Activated CD8-positive, alpha-beta memory T cell treated with anti-CD3 and anti-CD28 coated beads, Interleukin-2, amount 10 ng/mL, durations not matched to agents 7 days and 5 days (primary cell): ENCODE measurements around the gene TRIM67. TPM values are rescaled to one million over a fixed set of nuclear protein-coding genes. Genes with fewer than 3 reads are reported as not detected.

Experiments
- ATAC-seq: fragments of 150-1000 bp; cut with Tn5 transposase; one replicate; pipeline ENCODE4 v1.10.0; 2021; ENCODE audit warnings: moderate library complexity
- CTCF ChIA-PET: fragments of 350-600 bp; sonication (Branson Sonifier 250); formaldehyde crosslinking; loops from one replicate; lab custom pipeline; 2021; ENCODE audit warnings: antibody characterized with exemption; lab: Charles Lee
- DNase-seq: peaks from one replicate; pipeline ENCODE4 v3.0.0-alpha.2; 2020
- H3K27ac Mint-ChIP-seq: one replicate; pipeline ENCODE4 v1.8.0; 2021; ENCODE audit warnings: mild to moderate bottlenecking, mixed read lengths
- H3K27me3 Mint-ChIP-seq: one replicate; pipeline ENCODE4 v1.8.0; 2021; ENCODE audit warnings: mixed read lengths
- H3K36me3 Mint-ChIP-seq: one replicate; pipeline ENCODE4 v1.8.0; 2021; ENCODE audit warnings: mild to moderate bottlenecking, mixed read lengths
- H3K4me1 Mint-ChIP-seq: one replicate; pipeline ENCODE4 v1.8.0; 2021; ENCODE audit warnings: mixed read lengths
- H3K4me3 Mint-ChIP-seq: one replicate; pipeline ENCODE4 v1.8.0; 2021; ENCODE audit warnings: mild to moderate bottlenecking, moderate library complexity, mixed read lengths
- H3K9me3 Mint-ChIP-seq: one replicate; pipeline ENCODE4 v1.8.0; 2022; ENCODE audit warnings: low read depth, mixed read lengths
- total RNA-seq, 2 experiments: library from RNA; stranded (reverse); gene quantifications; one replicate each; pipeline ENCODE4 v1.2.3, GENCODE V29; 2021

The TRIM67 gene
- total RNA-seq, 2 experiments from 2014 or later, result not detected

- Mint-ChIP-seq H3K9me3 (no peaks in the 10 kb centered on the region), H3K4me3 (no peak overlapping the region), H3K27ac (no peak overlapping the region), H3K36me3 (no peaks in the 10 kb centered on the region), H3K27me3 (peaks cover 55% of the 10 kb centered on the region), H3K4me1 (no peaks in the 10 kb centered on the region)
- DNase-seq (no peak), ATAC-seq (no peak)
- CTCF ChIA-PET, result interaction anchor here (1.4 kb wide), 1 partner anchor 9 kb away, joined by 4 read pairs; no protein-coding TSS in a partner anchor
These were observed 20.5 kb downstream of the TRIM67 start for GRCh38 chr1:231182317-231182716.

- CTCF ChIA-PET, result no interaction called here
- no peak overlapping the region for H3K4me3 Mint-ChIP-seq
- no peaks in the 10 kb centered on the region for H3K36me3 Mint-ChIP-seq
- no peak overlapping the region for H3K27ac Mint-ChIP-seq
- H3K27me3 Mint-ChIP-seq, result peaks cover 55% of the 10 kb centered on the region
- no peaks in the 10 kb centered on the region for H3K9me3 Mint-ChIP-seq
- no peak for DNase-seq
- H3K4me1 Mint-ChIP-seq, result no peaks in the 10 kb centered on the region
- no peak for ATAC-seq
These were observed 22.1 kb downstream of the TRIM67 start for GRCh38 chr1:231183639-231184590.

- CTCF ChIA-PET, result no interaction called here
These were observed 23.0 kb downstream of the TRIM67 start for GRCh38 chr1:231184891-231185290.

GRCh38 chr1:231185391-231185790, 23.5 kb downstream of the TRIM67 start:
- no peak overlapping the region for H3K4me3 Mint-ChIP-seq

More at GRCh38 chr1:231184891-231185290, 23.0 kb downstream of the TRIM67 start:
- no peak overlapping the region for H3K27ac Mint-ChIP-seq
- H3K9me3 Mint-ChIP-seq, result no peaks in the 10 kb centered on the region
- peaks cover 53% of the 10 kb centered on the region for H3K27me3 Mint-ChIP-seq
- H3K4me3 Mint-ChIP-seq, result no peak overlapping the region
- H3K4me1 Mint-ChIP-seq, result no peaks in the 10 kb centered on the region
- H3K36me3 Mint-ChIP-seq, result no peaks in the 10 kb centered on the region
- ATAC-seq, result no peak
- DNase-seq, result no peak

GRCh38 chr1:231186356-231187115, 24.7 kb downstream of the TRIM67 start:
- no peak for DNase-seq
- H3K4me3 Mint-ChIP-seq, result no peak overlapping the region
- ATAC-seq, result no peak
- CTCF ChIA-PET, result no interaction called here
- H3K9me3 Mint-ChIP-seq, result no peaks in the 10 kb centered on the region
- no peaks in the 10 kb centered on the region for H3K4me1 Mint-ChIP-seq
- no peaks in the 10 kb centered on the region for H3K36me3 Mint-ChIP-seq
- peaks cover 44% of the 10 kb centered on the region for H3K27me3 Mint-ChIP-seq
- no peak overlapping the region for H3K27ac Mint-ChIP-seq

More at GRCh38 chr1:231185391-231185790, 23.5 kb downstream of the TRIM67 start:
- Mint-ChIP-seq H3K36me3 (no peaks in the 10 kb centered on the region), H3K4me1 (no peaks in the 10 kb centered on the region), H3K27ac (no peak overlapping the region), H3K27me3 (peaks cover 52% of the 10 kb centered on the region), H3K9me3 (no peaks in the 10 kb centered on the region)
- no peak for DNase-seq
- CTCF ChIA-PET, result interaction anchor here (0.6 kb wide), 1 partner anchor 44 kb away, joined by 3 read pairs; no protein-coding TSS in a partner anchor
- ATAC-seq, result no peak

- H3K9me3 Mint-ChIP-seq, result no peaks in the 10 kb centered on the region
- DNase-seq (no peak), ATAC-seq (no peak)
- H3K27me3 Mint-ChIP-seq, result peaks cover 34% of the 10 kb centered on the region
- no peak overlapping the region for H3K27ac Mint-ChIP-seq
- CTCF ChIA-PET, result no interaction called here
- H3K4me3 Mint-ChIP-seq, result no peak overlapping the region
- H3K4me1 Mint-ChIP-seq, result no peaks in the 10 kb centered on the region
- H3K36me3 Mint-ChIP-seq, result no peaks in the 10 kb centered on the region
These were observed 25.7 kb downstream of the TRIM67 start for GRCh38 chr1:231187571-231187970.

- no peak overlapping the region for H3K27ac Mint-ChIP-seq
- no peaks in the 10 kb centered on the region for H3K4me1 Mint-ChIP-seq
- no peaks in the 10 kb centered on the region for H3K36me3 Mint-ChIP-seq
- H3K4me3 Mint-ChIP-seq, result no peak overlapping the region
- no peak for DNase-seq
- no peak for ATAC-seq
- H3K27me3 Mint-ChIP-seq, result peaks cover 29% of the 10 kb centered on the region
- CTCF ChIA-PET, result no interaction called here
- no peaks in the 10 kb centered on the region for H3K9me3 Mint-ChIP-seq
These were observed 26.2 kb downstream of the TRIM67 start for GRCh38 chr1:231188072-231188471.

GRCh38 chr1:231188768-231189167, 26.9 kb downstream of the TRIM67 start:
- ATAC-seq, result no peak
- Mint-ChIP-seq H3K36me3 (no peaks in the 10 kb centered on the region), H3K27me3 (peaks cover 28% of the 10 kb centered on the region), H3K4me1 (no peaks in the 10 kb centered on the region), H3K4me3 (no peak overlapping the region), H3K27ac (no peak overlapping the region), H3K9me3 (no peaks in the 10 kb centered on the region)
- DNase-seq, result no peak
- CTCF ChIA-PET, result no interaction called here

GRCh38 chr1:231189683-231190270, 27.9 kb downstream of the TRIM67 start:
- H3K36me3 Mint-ChIP-seq, result no peaks in the 10 kb centered on the region
- CTCF ChIA-PET, result no interaction called here
- no peaks in the 10 kb centered on the region for H3K9me3 Mint-ChIP-seq
- no peak overlapping the region for H3K4me3 Mint-ChIP-seq
- peaks cover 31% of the 10 kb centered on the region for H3K27me3 Mint-ChIP-seq
- DNase-seq (no peak), ATAC-seq (no peak)
- H3K4me1 Mint-ChIP-seq, result no peaks in the 10 kb centered on the region
- H3K27ac Mint-ChIP-seq, result no peak overlapping the region

GRCh38 chr1:231190456-231190855, 28.6 kb downstream of the TRIM67 start:
- Mint-ChIP-seq H3K27me3 (peaks cover 31% of the 10 kb centered on the region), H3K4me3 (no peak overlapping the region), H3K27ac (no peak overlapping the region), H3K36me3 (no peaks in the 10 kb centered on the region), H3K4me1 (no peaks in the 10 kb centered on the region), H3K9me3 (no peaks in the 10 kb centered on the region)
- ATAC-seq, result no peak
- CTCF ChIA-PET, result no interaction called here
- no peak for DNase-seq

GRCh38 chr1:231192620-231193163, 30.8 kb downstream of the TRIM67 start:
- H3K27me3 Mint-ChIP-seq, result peaks cover 24% of the 10 kb centered on the region
- ATAC-seq, result no peak
- no peaks in the 10 kb centered on the region for H3K36me3 Mint-ChIP-seq
- H3K9me3 Mint-ChIP-seq, result no peaks in the 10 kb centered on the region
- CTCF ChIA-PET, result no interaction called here
- no peaks in the 10 kb centered on the region for H3K4me1 Mint-ChIP-seq
- DNase-seq, result no peak
- no peak overlapping the region for H3K27ac Mint-ChIP-seq
- H3K4me3 Mint-ChIP-seq, result no peak overlapping the region

GRCh38 chr1:231193710-231194340, 32.0 kb downstream of the TRIM67 start:
- Mint-ChIP-seq H3K4me3 (no peak overlapping the region), H3K36me3 (no peaks in the 10 kb centered on the region), H3K27me3 (peaks cover 14% of the 10 kb centered on the region), H3K27ac (no peak overlapping the region), H3K9me3 (no peaks in the 10 kb centered on the region), H3K4me1 (no peaks in the 10 kb centered on the region)
- DNase-seq, result no peak
- no peak for ATAC-seq
- CTCF ChIA-PET, result no interaction called here

GRCh38 chr1:231194476-231194842, 32.6 kb downstream of the TRIM67 start:
- no peak overlapping the region for H3K27ac Mint-ChIP-seq
- H3K27me3 Mint-ChIP-seq, result peaks cover 9% of the 10 kb centered on the region
- H3K4me1 Mint-ChIP-seq, result no peaks in the 10 kb centered on the region
- no peak for ATAC-seq
- H3K4me3 Mint-ChIP-seq, result no peak overlapping the region
- DNase-seq, result no peak
- CTCF ChIA-PET, result no interaction called here
- H3K36me3 Mint-ChIP-seq, result no peaks in the 10 kb centered on the region
- no peaks in the 10 kb centered on the region for H3K9me3 Mint-ChIP-seq
